Stimulated activated CD8-positive, alpha-beta memory T cell treated with anti-CD3 and anti-CD28 coated beads, Interleukin-7, amount 100 ng/mL, for 48 hours (primary cell): Measurements from ENCODE around the gene ZNF138.
"Not testable (repeated sequence)": the region's sequence is repeated elsewhere in the genome, so short reads cannot be mapped to it uniquely, and the experiment has no call there.

Source experiments
- DNase-seq, 2 donors: peaks; one replicate each; pipeline ENCODE4 v3.0.0-alpha.2; 2020; ENCODE audit warnings: low read depth in 1 of 2; ENCODE audit errors: extremely low read depth in 1 of 2

The ZNF138 gene

GRCh38 chr7:64838051-64838450 lies 43.8 kb downstream of the ZNF138 start:
- not testable (repeated sequence) for DNase-seq

- DNase-seq: no peak
Measured at GRCh38 chr7:64838691-64839090, 44.5 kb downstream of the ZNF138 start.

- no peak for DNase-seq
Measured at GRCh38 chr7:64839910-64840309, 45.7 kb downstream of the ZNF138 start.

GRCh38 chr7:64849250-64849923 lies 55.2 kb downstream of the ZNF138 start:
- DNase-seq: no peak

GRCh38 chr7:64849924-64850499 lies 55.8 kb downstream of the ZNF138 start:
- no peak for DNase-seq

- no peak for DNase-seq
Measured at GRCh38 chr7:64853679-64854078, 59.5 kb downstream of the ZNF138 start.

GRCh38 chr7:64854969-64855368 lies 60.7 kb downstream of the ZNF138 start:
- no peak for DNase-seq

GRCh38 chr7:64863021-64863420 lies 68.8 kb downstream of the ZNF138 start:
- DNase-seq: no peak

- DNase-seq: not testable (repeated sequence)
Measured at GRCh38 chr7:64863530-64863929, 69.3 kb downstream of the ZNF138 start.

GRCh38 chr7:64863969-64864368 lies 69.7 kb downstream of the ZNF138 start:
- DNase-seq: no peak

- no peak for DNase-seq
Measured at GRCh38 chr7:64867863-64868440, 73.7 kb downstream of the ZNF138 start.

- DNase-seq: no peak
Measured at GRCh38 chr7:64868499-64868898, 74.3 kb downstream of the ZNF138 start.

- DNase-seq: no peak
Measured at GRCh38 chr7:64869121-64869725, 75.0 kb downstream of the ZNF138 start.

- no peak for DNase-seq
Measured at GRCh38 chr7:64869912-64870562, 75.8 kb downstream of the ZNF138 start.

- DNase-seq: no peak
Measured at GRCh38 chr7:64870656-64871055, 76.4 kb downstream of the ZNF138 start.

- no peak for DNase-seq
Measured at GRCh38 chr7:64871761-64872160, 77.5 kb downstream of the ZNF138 start.

- DNase-seq: no peak
Measured at GRCh38 chr7:64872351-64873154, 78.3 kb downstream of the ZNF138 start.

GRCh38 chr7:64873155-64873500 lies 78.9 kb downstream of the ZNF138 start:
- no peak for DNase-seq

- DNase-seq: no peak
Measured at GRCh38 chr7:64873517-64873916, 79.3 kb downstream of the ZNF138 start.

GRCh38 chr7:64874114-64874513 lies 79.9 kb downstream of the ZNF138 start:
- DNase-seq: no peak
